NCI-H1417 treated with DMSO at 0.1 percent for 48 hours (cell line): Measurements from ENCODE around the gene MTHFD1L.
"Not testable (repeated sequence)": the region's sequence is repeated elsewhere in the genome, so short reads cannot be mapped to it uniquely, and the experiment has no call there.

Experiments used
- DNase-seq: peaks from one replicate; lab custom pipeline; 2025; lab: John Stamatoyannopoulos, UW

The MTHFD1L gene

DNA sequence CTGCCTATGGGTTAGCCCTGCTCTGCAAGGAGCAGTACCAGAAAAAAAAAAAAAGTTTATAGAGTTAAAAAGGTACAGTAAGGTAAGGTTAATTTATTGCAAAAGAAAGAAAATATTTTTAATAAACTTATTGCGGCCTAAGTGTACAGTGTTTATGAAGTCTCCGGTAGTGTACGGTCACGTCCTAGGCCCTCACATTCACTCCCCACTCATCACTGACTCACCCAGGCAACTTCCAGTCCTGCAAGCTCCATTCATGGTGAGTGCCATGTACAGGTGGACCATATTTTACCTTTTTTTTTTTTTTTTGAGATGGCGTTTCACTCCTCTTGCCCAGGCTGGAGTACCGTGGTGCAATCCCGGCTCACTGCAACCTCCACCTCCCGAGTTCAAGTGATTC, 258.1 kb downstream of the MTHFD1L start:
- not testable (repeated sequence) for DNase-seq

DNA sequence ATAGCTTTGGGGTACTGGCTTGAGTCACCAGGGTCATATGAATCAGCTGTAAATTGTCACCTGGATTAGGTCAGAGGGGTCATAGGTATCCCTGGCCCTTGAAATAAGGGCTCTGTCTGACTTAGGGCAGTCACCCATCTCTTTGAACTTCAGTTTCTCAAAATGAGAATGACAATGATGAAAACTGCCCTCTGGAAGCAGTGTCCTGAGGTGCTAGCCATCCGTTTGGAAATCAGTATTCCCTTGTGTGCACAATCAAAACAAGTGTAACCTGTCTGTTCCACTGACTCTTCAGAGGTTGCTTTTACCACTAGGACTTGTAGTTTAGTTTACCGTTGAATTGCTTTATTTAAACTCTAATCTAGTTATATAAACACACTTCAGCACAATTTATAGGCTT, 259.7 kb downstream of the MTHFD1L start:
- DNase-seq: not testable (repeated sequence)

DNA sequence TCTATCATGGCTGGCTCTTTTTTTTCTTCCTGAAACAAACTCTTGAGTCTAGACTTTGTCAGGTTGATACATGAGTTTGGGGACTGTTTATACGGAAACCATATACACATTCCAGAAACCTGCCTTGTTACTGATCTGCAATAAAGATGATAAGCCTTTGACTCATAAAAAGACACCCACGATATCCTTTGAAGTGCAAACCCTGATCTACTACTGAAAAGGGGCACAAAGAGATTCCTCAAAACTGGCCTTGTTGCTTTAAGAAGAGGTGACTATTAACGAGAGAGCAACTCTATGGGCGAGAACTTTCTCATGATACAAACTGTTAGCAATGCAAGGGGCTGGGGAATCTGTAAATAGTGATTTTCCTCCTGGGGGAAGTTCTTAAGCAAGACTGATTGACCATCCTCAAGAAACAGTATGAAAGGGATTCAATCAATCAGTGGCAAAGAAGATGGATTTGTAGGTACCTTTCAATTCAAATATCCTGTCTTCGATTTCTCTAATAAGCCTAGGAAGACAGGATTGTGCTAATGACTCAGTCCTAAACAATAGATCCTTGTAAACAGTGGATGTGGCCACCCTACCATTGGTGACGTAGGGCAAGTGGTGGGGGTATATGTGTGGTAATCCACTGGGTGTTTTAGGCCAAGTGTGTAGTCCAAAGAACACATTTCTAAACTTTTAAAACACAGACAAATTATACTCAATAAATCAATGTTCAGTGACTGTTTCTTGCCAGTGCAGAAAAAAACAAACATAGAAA, 260.3 kb downstream of the MTHFD1L start:
- DNase-seq: not testable (repeated sequence)

- not testable (repeated sequence) for DNase-seq
Observed at GRCh38 chr6:151126417-151126724, 260.9 kb downstream of the MTHFD1L start.

GRCh38 chr6:151127133-151127798, 261.8 kb downstream of the MTHFD1L start:
- not testable (repeated sequence) for DNase-seq

DNA sequence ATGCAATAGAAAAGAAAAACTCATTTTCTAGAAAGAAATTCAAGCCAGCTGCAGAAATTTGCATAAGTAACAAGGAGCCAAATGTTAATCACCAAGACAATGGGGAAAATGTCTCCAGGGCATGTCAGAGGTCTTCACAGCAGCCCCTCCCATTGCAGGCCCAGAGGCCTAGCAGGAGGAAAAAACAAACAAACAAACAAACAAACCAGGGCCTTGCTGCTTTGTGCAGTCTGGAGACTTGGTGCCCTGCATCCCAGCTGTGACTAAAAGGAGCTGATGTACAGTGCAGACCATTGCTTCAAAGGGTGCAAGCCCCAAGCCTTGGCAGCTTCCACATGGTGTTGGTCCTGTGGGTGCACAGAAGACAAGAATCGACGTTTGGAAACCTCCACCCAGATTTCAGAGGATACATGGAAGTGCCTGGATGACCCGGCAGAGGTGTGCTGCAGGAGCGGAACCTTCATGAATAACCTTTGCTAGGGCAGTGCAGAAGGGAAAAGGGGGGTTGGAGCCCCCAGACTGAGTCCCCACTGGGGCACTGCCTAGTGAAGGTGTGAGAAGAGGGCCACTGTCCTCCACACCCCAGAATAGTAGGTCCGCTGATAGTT, 263.4 kb downstream of the MTHFD1L start:
- DNase-seq: no peak

- no peak for DNase-seq
Observed at GRCh38 chr6:151130329-151130728, 264.8 kb downstream of the MTHFD1L start.

DNA sequence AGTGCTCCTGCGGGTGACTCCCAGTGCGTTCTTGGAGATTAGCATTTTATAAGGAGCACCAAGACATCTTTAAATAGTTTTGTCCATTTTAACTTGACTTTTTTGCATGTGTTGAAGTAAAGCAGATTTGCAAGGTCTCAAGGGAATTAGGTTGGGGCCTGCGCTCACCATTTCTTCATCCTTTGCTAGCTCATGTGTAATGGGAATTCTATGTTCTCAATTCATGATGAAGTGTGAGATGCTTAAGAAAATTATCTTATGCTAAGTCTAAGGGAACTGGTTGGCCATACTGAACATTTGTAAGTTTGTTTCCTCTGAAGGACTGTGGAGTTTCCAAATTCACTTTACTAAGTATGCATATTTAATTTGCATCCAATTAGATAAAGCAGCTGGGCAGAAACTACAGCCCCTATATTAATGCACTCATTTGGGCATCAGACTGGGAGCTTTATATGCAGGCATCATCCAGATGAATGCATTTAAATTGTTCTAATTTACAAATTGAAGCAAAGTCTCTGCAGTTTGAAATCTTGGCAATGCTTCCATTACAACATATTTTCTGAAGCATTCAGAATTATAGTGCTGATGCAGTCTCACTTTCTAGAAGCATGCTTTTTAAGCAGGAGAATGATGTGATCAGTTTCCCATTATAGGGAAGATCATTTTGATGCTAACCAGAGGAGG, 266.0 kb downstream of the MTHFD1L start:
- no peak for DNase-seq

DNA sequence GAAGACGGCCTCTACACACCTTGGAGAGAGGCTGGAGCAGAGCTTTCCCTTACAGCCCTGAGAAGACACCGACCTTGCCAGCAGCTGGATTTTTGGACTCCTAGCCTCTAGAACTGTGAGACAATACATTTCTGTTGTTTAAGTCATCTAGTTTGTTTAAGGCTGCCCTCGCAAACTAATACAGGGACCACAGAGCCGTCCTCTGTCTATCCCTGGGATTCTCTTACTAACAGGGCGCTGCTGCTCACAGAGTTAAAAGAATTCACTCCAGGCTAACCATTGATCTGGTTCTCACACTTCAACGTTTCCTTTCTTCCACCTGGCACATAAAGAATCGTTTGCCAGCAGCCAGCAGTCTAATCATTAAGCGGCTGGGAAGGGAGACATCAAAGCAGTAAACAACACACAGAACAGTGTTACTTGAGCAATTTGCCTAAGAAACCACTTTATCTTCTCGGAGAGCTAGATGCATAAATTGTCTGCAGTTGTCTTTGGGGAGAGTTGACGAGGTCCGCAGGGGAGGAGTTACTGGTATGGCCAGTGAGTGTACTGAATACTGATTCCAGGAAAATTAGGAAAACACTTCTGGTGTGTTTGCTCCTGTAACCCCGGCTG, 270.7 kb downstream of the MTHFD1L start:
- DNase-seq: no peak

GRCh38 chr6:151137542-151137941, 272.0 kb downstream of the MTHFD1L start:
- no peak for DNase-seq

DNA sequence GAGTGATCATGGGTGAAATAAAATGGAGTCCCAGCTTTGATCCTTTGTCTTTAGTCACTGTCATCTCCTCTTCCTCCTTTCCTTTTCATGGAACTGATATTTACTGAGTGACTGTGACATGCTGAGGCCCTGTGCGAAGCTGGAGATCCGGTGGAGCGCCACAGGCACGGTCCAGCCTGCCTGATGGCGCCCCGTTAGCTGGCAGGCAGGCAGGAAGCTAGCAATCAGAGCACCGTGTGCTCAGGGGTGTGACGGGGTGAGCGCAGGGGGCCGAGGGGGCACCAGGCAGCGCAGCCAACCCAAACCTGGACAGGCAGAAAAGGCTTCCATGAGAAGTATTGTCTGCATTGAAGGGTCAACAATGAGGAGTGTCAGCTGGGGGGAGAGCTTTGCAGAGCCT, 274.0 kb downstream of the MTHFD1L start:
- no peak for DNase-seq

- DNase-seq: no peak
Observed at GRCh38 chr6:151140767-151141166, 275.3 kb downstream of the MTHFD1L start.

GRCh38 chr6:151141685-151142084, 276.2 kb downstream of the MTHFD1L start:
- no peak for DNase-seq

DNA sequence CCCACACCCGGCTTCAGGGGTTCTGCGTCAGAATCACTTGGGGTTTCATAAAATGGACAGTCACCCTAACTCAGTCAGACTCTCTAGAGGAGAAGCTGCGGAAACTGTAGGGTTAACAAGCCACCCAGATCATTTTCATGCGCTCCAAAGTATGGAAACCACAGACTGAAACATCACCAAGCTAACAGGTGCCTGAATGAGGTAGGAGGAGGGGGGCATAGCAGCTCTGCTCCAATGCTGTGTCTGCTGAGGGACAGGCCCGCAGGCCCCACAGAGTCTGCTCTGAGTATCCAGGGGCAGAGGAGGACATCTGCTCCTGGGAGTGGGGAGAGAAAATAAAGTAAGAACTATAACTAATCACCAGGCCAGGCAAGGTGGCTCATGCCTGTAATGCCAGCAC, 277.2 kb downstream of the MTHFD1L start:
- DNase-seq: no peak

GRCh38 chr6:151143337-151143736, 277.8 kb downstream of the MTHFD1L start:
- DNase-seq: no peak

DNA sequence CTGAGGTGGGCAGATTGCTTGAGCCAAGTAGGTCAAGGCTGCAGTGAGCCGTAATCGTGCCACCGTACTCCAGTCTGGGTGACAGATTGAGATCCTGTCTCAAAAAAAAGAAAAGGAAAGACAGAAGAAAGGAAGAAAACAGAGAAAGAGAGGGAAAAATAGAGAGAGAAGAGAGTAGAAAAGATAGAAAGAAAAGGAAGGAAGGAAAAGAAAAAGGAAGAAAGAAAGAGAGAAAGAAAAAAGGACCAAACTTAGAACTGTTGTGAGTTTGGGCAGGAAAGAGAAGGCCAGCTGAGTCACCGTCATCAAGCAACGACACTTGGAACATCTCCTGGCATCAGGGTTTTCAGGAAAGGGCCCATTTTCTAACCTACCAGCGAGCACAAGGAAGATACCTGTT, 278.3 kb downstream of the MTHFD1L start:
- DNase-seq: no peak

GRCh38 chr6:151147118-151147832, 281.8 kb downstream of the MTHFD1L start:
- no peak for DNase-seq

GRCh38 chr6:151148111-151148510, 282.6 kb downstream of the MTHFD1L start:
- DNase-seq: no peak

- no peak for DNase-seq
Observed at GRCh38 chr6:151149793-151150192, 284.3 kb downstream of the MTHFD1L start.
